ENCODE results near the gene LMX1A. TPM values are rescaled to one million over a fixed set of nuclear protein-coding genes. Genes with fewer than 3 reads are reported as not detected.

LMX1A gene
- total and polyA plus RNA-seq, 2 donors from 2014 or later, result not detected

DNA sequence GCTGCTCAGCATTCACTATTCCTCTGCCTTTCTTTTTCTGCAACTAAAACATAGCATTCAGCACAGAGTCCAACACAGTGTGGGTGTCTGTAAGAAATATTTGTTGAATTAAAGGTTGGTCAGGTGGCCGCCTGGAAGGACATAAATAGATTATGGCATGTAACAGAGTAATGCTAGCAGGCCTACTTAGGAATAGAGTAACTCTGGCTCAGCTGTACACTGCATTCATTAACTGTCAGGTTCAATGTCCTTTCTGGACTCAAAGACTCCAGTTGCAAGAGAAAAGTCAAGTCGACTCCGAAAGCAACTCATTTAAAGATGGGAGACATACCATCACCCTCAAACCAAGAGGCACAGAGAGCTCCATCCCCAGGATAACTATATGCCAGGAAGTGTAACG, 116.0 kb downstream of the LMX1A start:
- intact Hi-C loops (cut with DNase I), result no loop called here
- peaks cover 0 to 3% (median 0%) of the 10 kb centered on the region in 3 donors for H3K4me1 ChIP-seq (ENCODE audit: control insufficient read depth in 2 of 3, insufficient read depth in 2 of 3, low read depth in 1 of 3, low read length in 3 of 3)
- no peak for DNase-seq
- no peak for FAIRE-seq
- no peaks in the 10 kb centered on the region for H3K9me3 ChIP-seq (ENCODE audit: control insufficient read depth in 2 of 3, insufficient read depth in 1 of 3, low read length in 3 of 3)
- H3K27ac ChIP-seq (ENCODE audit: low read depth in 2 of 2, low read length in 2 of 2), result no peak overlapping the region
- no peaks in the 10 kb centered on the region for H3K36me3 ChIP-seq (ENCODE audit: control insufficient read depth in 2 of 3, insufficient read depth in 3 of 3, low read length in 3 of 3)
- H3K4me3 ChIP-seq (ENCODE audit: low read length in 3 of 3), result no peak overlapping the region
- TF ChIP-seq, protein P1, sequence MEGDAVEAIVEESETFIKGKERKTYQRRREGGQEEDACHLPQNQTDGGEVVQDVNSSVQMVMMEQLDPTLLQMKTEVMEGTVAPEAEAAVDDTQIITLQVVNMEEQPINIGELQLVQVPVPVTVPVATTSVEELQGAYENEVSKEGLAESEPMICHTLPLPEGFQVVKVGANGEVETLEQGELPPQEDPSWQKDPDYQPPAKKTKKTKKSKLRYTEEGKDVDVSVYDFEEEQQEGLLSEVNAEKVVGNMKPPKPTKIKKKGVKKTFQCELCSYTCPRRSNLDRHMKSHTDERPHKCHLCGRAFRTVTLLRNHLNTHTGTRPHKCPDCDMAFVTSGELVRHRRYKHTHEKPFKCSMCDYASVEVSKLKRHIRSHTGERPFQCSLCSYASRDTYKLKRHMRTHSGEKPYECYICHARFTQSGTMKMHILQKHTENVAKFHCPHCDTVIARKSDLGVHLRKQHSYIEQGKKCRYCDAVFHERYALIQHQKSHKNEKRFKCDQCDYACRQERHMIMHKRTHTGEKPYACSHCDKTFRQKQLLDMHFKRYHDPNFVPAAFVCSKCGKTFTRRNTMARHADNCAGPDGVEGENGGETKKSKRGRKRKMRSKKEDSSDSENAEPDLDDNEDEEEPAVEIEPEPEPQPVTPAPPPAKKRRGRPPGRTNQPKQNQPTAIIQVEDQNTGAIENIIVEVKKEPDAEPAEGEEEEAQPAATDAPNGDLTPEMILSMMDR (IDR thresholded peaks at IDR 0.05; ENCODE audit: borderline replicate concordance, extremely low read depth, insufficient read depth), result no peak
- H3K27me3 ChIP-seq (ENCODE audit: control insufficient read depth, insufficient read depth, low read length), result no peaks in the 10 kb centered on the region
- no peak overlapping the region for H3K9ac ChIP-seq (ENCODE audit: low read length in 3 of 3)

GRCh38 chr1:165239873-165240272, 116.6 kb downstream of the LMX1A start:
- H3K9ac ChIP-seq (ENCODE audit: low read length in 3 of 3), result no peak overlapping the region
- H3K4me1 ChIP-seq (ENCODE audit: control insufficient read depth in 2 of 3, insufficient read depth in 2 of 3, low read depth in 1 of 3, low read length in 3 of 3), result peaks cover 0 to 3% (median 0%) of the 10 kb centered on the region in 3 donors
- peaks cover 3% of the 10 kb centered on the region for H3K27me3 ChIP-seq (ENCODE audit: control insufficient read depth, insufficient read depth, low read length)
- H3K36me3 ChIP-seq (ENCODE audit: control insufficient read depth in 2 of 3, insufficient read depth in 3 of 3, low read length in 3 of 3), result no peaks in the 10 kb centered on the region
- no peak for DNase-seq
- TF ChIP-seq, protein P1 (IDR thresholded peaks at IDR 0.05; ENCODE audit: borderline replicate concordance, extremely low read depth, insufficient read depth), result no peak
- no peak for FAIRE-seq
- H3K4me3 ChIP-seq (ENCODE audit: low read length in 3 of 3), result no peak overlapping the region
- no peak overlapping the region for H3K27ac ChIP-seq (ENCODE audit: low read depth in 2 of 2, low read length in 2 of 2)
- intact Hi-C loops (cut with DNase I), result no loop called here
- H3K9me3 ChIP-seq (ENCODE audit: control insufficient read depth in 2 of 3, insufficient read depth in 1 of 3, low read length in 3 of 3), result no peaks in the 10 kb centered on the region

DNA sequence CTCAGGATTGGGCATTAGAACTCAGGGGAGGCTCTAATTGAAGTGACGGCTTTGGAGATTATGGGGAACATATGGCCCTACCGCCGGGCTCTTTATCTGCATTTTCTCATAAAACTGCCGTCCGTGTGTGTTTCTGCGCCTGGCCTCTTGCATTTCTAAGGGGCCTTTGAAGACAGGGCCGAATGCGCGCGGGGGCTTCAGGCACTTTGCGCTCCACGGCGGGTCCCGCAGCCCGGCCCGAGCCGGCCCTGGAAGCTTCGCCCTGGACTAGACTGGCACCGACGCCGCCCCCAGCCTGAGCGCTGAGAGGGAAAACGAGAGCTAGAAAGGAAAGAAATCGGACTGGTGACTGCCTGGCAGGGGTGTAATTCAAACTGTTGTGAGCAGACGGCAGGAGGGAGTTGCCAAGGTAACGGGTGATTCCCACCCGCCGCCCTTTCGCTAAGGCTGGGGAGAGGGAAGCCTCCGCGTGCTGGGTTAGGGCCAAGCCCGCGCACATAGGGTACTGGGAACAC, 120.7 kb downstream of the LMX1A start:
- intact Hi-C loops (cut with DNase I), result no loop called here
- FAIRE-seq, result no peak
- peaks cover 14% of the 10 kb centered on the region for H3K27me3 ChIP-seq (ENCODE audit: control insufficient read depth, insufficient read depth, low read length)

More for the DNA sequence above, 120.7 kb downstream of the LMX1A start:
- TF ChIP-seq, protein P1 (IDR thresholded peaks at IDR 0.05; ENCODE audit: borderline replicate concordance, extremely low read depth, insufficient read depth), result no peak
- no peaks in the 10 kb centered on the region for H3K36me3 ChIP-seq (ENCODE audit: control insufficient read depth in 2 of 3, insufficient read depth in 3 of 3, low read length in 3 of 3)
- peak; percentile 66 to 82 (median 76) for DNase-seq
- H3K4me1 ChIP-seq (ENCODE audit: control insufficient read depth in 2 of 3, insufficient read depth in 2 of 3, low read depth in 1 of 3, low read length in 3 of 3), result peaks cover 0 to 3% (median 0%) of the 10 kb centered on the region in 3 donors
- no peak overlapping the region for H3K9ac ChIP-seq (ENCODE audit: low read length in 3 of 3)
- H3K27ac ChIP-seq (ENCODE audit: low read depth in 2 of 2, low read length in 2 of 2), result no peak overlapping the region
- peak overlapping the region in 2 of 3 donors; percentile 28 to 49 for H3K4me3 ChIP-seq (ENCODE audit: low read length in 3 of 3)
- H3K9me3 ChIP-seq (ENCODE audit: control insufficient read depth in 2 of 3, insufficient read depth in 1 of 3, low read length in 3 of 3), result no peaks in the 10 kb centered on the region

Measured in kidney (tissue), 14 donors.